GM12864 (cell line): ENCODE data around the gene MATCAP1.

ENCODE experiments used
- DNase-seq: peaks from one replicate; pipeline ENCODE4 v3.0.0-alpha.2; 2011; ENCODE audit warnings: low read depth
- H3K4me3 ChIP-seq: 2 replicates; pipeline ENCODE4 v1.5.1; 2011; ENCODE audit warnings: mild to moderate bottlenecking, low read depth, low read length, control low read depth
- CTCF ChIP-seq: IDR thresholded peaks from 2 replicates; pipeline ENCODE4 v1.5.1; 2011; ENCODE audit warnings: low read depth, mild to moderate bottlenecking, moderate library complexity, low read length, control low read depth, inconsistent platforms; ENCODE audit errors: missing control alignments

MATCAP1 gene

GRCh38 chr16:67170168-67170948, 13.4 kb downstream of the MATCAP1 start, which contains the start of gene NOL3:
Gene NOL3 (plus strand): TSS chr16:67170538.
- no peak for DNase-seq
- peak within 1 kb of the TSS; percentile 61 for H3K4me3 ChIP-seq
- TF ChIP-seq CTCF, result peak; percentile 11

GRCh38 chr16:67169642-67170167, 14.1 kb downstream of the MATCAP1 start:
- peak; percentile 80 for TF ChIP-seq CTCF
- no peak for DNase-seq
- peak overlapping the region; percentile 61 for H3K4me3 ChIP-seq

- no peak for TF ChIP-seq CTCF
- H3K4me3 ChIP-seq, result no peak overlapping the region
- no peak for DNase-seq
Measured at GRCh38 chr16:67169011-67169451, 14.7 kb downstream of the MATCAP1 start.

- no peak overlapping the region for H3K4me3 ChIP-seq
- no peak for TF ChIP-seq CTCF
- no peak for DNase-seq
Measured at GRCh38 chr16:67167588-67167987, 16.2 kb downstream of the MATCAP1 start.

- no peak for TF ChIP-seq CTCF
- no peak for DNase-seq
- H3K4me3 ChIP-seq, result no peak overlapping the region
Measured at GRCh38 chr16:67166598-67167168, 17.1 kb downstream of the MATCAP1 start.

GRCh38 chr16:67166110-67166547, 17.6 kb downstream of the MATCAP1 start:
- no peak for DNase-seq
- TF ChIP-seq CTCF, result no peak
- no peak overlapping the region for H3K4me3 ChIP-seq
